ENCODE results near the gene EIF5A2.
"Not testable (repeated sequence)": the region's sequence is repeated elsewhere in the genome, so short reads cannot be mapped to it uniquely, and the experiment has no call there.

- TF ChIP-seq MYC (IDR thresholded peaks at IDR 0.05; ENCODE audit: low read depth, low read length); POLR2A (IDR thresholded peaks at IDR 0.05; ENCODE audit: extremely low read depth, insufficient read length): not testable (repeated sequence)
- TF ChIP-seq, protein P1, sequence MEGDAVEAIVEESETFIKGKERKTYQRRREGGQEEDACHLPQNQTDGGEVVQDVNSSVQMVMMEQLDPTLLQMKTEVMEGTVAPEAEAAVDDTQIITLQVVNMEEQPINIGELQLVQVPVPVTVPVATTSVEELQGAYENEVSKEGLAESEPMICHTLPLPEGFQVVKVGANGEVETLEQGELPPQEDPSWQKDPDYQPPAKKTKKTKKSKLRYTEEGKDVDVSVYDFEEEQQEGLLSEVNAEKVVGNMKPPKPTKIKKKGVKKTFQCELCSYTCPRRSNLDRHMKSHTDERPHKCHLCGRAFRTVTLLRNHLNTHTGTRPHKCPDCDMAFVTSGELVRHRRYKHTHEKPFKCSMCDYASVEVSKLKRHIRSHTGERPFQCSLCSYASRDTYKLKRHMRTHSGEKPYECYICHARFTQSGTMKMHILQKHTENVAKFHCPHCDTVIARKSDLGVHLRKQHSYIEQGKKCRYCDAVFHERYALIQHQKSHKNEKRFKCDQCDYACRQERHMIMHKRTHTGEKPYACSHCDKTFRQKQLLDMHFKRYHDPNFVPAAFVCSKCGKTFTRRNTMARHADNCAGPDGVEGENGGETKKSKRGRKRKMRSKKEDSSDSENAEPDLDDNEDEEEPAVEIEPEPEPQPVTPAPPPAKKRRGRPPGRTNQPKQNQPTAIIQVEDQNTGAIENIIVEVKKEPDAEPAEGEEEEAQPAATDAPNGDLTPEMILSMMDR (IDR thresholded peaks at IDR 0.05; ENCODE audit: low read depth, low read length), result not testable (repeated sequence)
- TF ChIP-seq, protein P2, sequence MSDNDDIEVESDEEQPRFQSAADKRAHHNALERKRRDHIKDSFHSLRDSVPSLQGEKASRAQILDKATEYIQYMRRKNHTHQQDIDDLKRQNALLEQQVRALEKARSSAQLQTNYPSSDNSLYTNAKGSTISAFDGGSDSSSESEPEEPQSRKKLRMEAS (IDR thresholded peaks at IDR 0.05; ENCODE audit: low read depth, low read length), result not testable (repeated sequence)
Measured at GRCh38 chr3:170933039-170933438, 24.6 kb upstream of the EIF5A2 start.
